Cortex of kidney (tissue), 1 donor: Measurements from ENCODE around the gene ZNF705A.
"Not testable (repeated sequence)": the region's sequence is repeated elsewhere in the genome, so short reads cannot be mapped to it uniquely, and the experiment has no call there.

Source experiments
- DNase-seq: peaks from one replicate; lab custom pipeline; 2025; lab: John Stamatoyannopoulos, UW

ZNF705A gene

DNA sequence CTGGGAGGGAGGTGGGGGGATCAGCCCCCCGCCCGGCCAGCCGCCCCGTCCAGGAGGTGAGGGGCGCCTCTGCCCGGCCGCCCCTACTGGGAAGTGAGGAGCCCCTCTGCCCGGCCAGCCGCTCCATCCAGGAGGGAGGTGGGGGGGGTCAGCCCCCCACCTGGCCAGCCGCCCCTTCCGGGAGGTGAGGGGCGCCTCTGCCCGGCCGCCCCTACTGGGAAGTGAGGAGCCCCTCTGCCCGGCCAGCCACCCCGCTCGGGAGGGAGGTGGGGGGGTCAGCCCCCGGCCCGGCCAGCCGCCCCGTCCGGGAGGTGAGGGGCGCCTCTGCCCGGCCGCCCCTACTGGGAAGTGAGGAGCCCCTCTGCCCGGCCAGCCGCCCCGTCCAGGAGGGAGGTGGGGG is 27.4 kb downstream of the ZNF705A start:
- DNase-seq: not testable (repeated sequence)

DNA sequence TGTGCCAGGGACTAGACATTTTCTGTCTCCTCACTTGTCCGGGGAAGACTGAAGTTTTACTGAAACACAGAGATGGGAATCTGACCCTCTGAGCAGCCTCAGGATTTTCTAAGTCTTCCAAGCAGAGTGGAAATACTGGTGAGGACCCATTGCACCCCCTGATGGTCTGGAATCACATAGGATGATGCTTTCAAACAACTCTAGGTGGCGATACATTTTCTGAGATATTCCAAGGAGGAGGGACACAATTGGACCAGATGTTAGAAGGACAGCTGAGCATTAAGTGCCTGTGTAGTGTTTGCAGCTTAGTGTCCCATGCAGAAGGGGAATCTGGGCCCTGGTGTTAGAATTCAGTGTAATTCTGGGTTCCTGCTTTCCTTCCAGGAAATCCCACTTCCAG is 31.3 kb downstream of the ZNF705A start:
- not testable (repeated sequence) for DNase-seq

DNA sequence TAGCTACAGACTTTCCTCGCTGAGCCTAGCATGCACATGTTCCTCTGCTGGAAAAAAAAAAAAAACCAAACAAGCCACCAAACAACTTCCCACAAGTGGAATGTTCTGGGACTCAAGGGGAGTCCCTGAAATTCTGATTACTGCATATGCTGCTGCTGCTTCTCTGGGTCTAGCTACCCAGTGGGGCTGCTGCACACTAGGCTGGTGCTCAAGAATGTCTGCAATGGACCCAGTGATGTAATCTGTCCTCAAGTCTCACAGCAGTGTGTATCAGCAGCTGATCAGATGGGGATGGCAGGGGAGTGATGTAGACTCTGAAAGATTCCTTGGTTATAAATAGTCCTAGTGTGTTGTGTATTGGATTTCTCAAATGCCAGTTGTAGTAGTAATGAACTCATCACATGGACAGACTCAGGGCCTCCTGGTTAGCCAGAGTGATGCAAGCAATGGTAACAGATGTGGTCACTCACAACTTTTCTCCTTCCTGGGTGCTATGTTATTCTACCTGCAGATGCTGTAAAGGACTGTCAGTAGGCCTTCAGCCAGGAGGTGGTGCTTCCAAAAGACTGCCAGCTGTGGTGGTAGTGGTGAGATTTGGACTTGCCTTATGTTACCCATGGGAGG is 41.0 kb downstream of the ZNF705A start:
- not testable (repeated sequence) for DNase-seq

DNA sequence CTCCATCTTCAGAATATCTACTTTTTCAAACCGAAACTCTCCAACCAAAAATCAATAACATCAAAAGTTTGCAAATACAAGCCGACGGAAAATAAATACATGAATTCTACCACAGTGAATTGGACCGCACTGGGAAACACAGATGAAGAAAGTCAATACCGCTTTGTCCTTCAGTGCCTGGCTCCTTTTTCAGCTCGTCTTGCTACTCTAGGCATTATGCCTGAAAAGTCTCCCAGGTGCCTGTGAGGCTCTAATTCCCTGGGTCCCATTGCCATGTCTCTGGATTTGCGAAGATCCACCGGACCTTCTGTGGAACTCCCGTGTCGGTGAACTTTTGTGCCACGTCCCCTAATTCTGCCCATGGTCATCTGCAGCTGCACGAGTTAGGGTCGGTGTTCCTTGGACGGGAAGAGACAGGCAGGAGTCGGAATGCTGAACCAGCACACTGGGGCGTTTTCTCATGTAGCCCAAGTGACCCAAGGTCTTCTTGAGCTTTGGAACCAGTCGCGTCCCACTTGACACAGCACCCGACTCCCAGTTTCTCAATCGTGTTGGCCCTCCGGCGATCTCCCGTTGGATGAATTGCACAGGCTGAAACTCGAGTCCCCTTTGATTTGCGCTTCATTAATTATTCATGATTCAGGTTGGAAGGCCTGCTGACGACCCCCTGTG is 62.0 kb downstream of the ZNF705A start:
- DNase-seq: not testable (repeated sequence)

DNA sequence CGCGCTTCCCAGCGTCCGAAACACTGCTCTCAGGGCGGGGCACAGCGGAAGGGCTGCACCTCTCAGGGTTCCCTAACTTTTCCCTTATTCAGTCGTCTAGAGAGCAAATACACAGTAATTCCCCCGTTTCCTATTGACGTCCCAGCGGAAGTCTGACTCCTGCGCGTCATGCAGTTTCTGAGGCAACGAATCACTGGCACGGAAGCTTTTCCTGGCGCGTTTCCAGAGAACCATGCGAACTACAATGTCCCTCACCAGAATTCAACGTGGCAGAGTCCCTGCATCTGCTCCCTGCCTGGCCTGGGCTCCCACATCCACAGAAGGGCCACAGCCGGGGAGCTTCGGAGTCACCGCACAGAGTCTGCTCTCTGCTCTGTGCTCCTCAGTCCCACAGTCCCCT is 64.6 kb downstream of the ZNF705A start:
- DNase-seq: not testable (repeated sequence)

DNA sequence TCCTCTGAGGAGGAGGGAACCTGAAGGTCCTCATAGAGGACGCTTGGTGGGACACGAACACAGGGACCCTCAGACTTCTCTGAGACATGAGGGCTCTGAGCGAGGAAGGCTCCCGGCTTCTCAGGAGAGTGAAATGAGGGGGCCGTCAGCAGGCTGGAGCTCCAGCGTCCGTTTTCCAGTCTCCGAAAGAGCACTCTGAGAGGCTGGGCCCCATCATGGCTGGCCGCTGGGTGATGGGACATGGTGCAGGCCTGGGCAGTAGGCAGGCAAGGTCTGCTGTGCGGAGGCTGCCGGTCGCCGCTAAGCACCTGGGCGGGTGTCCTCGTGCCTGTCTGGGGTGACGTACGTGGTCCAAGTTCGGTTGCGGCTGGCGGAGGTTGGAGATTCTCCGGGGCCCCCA is 65.0 kb downstream of the ZNF705A start:
- not testable (repeated sequence) for DNase-seq

DNA sequence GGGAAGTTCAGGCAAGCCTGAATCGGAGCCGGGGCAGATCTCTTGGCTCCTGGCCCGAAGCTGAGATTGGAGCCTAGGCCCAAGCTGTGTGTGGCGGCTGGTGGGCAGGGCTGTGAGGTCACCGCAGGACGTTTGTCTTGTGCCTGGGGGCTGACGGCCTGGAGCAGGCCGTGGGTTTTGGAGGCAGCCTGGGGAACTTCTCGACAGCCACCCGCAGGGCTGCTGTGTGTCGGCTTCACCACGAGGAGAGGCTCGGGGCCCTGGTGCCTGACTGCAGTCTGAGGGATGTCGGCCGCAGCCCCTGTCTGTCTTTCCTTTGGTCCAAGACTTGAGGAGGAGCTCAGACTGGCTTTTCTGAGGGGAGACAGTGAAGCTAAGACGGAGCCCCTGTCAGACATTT is 65.5 kb downstream of the ZNF705A start:
- not testable (repeated sequence) for DNase-seq

DNA sequence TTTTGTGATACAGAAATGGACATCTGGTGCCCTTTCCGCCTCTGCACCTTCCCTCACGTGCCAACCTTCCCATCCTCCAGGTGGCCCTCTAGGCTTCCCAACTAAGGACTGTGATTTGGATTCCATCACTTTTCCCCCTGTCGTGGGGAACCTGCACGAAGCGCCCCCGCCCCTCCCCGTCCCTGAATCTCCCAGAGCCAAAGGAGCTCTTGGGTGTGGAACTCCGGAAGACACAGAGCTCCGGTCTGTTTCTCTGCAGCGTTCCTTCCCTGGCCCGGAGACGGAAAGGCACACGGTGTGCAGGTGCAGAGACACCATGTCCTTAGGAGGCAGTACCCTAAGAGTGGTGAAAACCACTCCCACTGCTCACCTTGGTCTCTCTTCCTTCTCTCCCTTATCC is 66.8 kb downstream of the ZNF705A start:
- DNase-seq: not testable (repeated sequence)

DNA sequence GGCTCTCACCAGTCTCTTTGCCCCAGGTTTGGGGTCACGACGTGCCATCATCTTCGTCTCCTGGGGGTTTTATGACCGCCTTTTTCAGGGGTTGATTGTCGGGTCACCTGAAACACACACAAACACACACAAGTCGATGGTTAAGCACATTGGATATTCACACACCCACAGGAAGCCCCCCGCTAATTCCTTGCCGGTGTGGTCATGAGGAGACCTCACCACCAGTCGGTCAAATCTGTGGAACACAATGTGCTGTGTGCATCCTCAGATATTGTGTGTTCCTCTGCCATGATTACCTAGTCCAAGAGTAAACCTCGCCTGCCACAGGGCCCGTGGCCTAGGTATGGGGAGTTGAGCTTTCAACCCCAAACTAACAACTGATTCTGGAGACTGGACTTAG is 68.0 kb downstream of the ZNF705A start:
- not testable (repeated sequence) for DNase-seq

DNA sequence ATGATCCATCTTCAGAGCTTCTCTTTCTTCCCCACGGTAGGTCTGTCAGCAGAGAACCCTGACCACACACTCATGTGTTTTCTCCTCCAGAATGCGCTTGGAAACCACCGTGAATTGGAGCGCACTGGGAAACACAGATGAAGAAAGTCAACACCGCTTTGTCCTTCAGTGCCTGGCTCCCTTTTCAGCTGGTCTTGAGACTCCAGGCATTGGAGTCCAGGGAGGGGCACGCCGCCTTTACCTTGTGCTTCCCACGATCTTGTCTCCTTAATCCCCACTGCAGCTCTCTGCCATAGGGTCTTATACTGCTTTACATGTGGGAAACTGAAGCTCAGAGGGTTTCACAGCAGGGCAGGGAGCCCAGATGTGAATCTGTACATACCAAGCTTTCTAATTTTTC is 69.5 kb downstream of the ZNF705A start:
- DNase-seq: no peak

DNA sequence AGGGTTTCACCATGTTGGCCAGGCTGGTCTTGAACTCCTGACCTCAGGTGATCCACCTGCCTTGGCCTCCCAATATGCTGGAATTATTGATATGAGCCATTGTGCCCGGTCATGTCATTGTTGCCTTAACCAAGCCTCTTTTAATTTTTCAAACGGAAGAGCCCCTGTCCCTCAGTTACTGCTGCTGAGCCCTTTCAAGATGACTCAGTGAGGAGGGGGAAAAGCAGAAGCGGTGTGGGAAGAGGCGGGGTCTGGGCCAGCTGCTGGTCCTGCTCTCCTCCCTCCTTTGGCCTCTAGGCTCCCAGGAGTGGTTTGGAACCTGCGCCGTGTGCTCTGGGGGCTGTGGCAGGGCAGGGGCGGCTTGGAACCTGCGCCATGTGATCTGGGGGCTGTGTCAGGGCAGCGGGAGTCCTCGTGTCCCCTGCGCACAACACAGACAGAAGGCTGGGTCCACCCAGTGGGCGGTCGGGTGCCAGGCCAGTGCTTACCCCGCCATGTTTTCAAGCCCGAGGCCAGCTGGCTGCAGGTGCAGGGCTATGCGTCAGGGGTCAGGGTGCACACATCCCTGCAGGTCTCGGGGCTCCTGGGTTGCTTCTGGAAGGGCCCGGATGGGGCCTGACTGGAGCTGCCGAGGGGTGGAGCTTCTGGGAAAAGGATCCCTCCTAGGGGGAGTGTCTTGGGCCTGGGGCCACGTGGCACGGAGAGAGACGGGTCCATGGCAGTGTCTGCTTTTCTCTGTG is 70.3 kb downstream of the ZNF705A start, which contains the start of gene FAM90A1:
TSS of gene FAM90A1 (minus strand) at position 627 of the 740 bp plus-strand sequence. CDS start 2,786 bp downstream, outside the sequence.
- not testable (repeated sequence) for DNase-seq

DNA sequence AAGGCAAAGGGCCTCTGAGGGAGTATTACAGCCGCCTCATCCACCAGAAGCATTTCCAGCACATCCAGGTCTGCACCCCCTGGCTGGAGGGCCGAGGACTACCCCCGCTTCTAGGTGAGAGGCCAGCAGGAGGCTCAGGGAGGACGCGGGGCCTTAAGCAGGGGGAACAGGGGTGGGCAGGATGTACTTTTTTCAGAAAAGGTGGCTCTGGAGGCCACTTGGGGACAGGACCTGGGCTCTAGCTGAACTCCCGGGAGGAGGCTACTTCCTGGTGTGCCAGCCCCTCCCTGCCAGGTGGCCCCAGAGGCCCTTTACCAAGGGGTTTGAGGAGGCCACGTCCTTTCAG is 70.9 kb downstream of the ZNF705A start:
- not testable (repeated sequence) for DNase-seq

DNA sequence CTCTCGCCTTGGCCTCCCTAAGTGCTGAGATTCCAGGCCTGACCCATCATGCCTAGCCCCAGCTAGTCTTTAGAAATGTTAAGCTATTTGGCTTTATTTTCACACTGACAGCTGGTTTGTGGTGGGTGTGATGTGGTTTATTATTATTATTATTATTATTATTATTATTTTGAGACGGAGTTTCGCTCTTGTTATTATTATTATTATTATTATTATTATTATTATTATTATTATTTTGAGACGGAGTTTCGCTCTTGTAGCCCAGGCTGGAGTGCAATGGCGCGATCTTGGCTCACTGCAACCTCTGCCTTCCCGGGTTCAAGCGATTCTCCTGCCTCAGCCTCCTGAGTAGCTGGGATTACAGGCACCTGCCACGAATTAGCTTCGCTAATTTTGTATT is 71.8 kb downstream of the ZNF705A start:
- not testable (repeated sequence) for DNase-seq

DNA sequence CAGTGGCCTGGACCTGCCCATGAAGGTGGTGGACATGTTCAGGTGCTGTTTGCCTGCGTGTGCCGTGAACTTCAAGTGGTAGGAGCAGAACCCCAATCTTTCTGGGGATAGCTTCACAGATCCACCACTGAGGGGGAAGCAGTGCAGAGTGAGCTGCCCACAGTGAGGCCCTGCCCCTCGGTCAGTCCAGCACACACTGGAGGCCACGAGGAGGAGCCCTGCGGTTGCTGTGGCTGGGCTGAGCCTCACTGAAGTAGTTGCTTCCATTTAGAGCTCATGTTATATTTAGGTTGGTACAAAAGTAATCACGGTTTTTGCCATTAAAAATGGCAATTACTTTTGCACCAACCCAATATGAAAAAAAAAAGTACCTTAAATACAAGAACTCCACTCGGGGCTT is 72.7 kb downstream of the ZNF705A start:
- DNase-seq: not testable (repeated sequence)
